HFFc6 (cell line): ENCODE data around the gene LPAR1. TPM values are rescaled to one million over a fixed set of nuclear protein-coding genes. Genes with fewer than 3 reads are reported as not detected.
A peak's percentile ranks its signal among the peaks of the same experiment; 100 is the strongest.

Experiments used
- DNase-seq: peaks from one replicate; pipeline ENCODE4 v3.0.0-alpha.2; 2018
- H3K27ac Mint-ChIP-seq: 2 replicates; pipeline ENCODE4 v1.8.0; 2020; ENCODE audit warnings: mild to moderate bottlenecking, mixed read lengths
- H3K27me3 Mint-ChIP-seq: 2 replicates; pipeline ENCODE4 v1.8.0; 2021; ENCODE audit warnings: mild to moderate bottlenecking, moderate library complexity, mixed read lengths; ENCODE audit not compliant: insufficient read depth
- H3K36me3 Mint-ChIP-seq: 2 replicates; pipeline ENCODE4 v1.8.0; 2021; ENCODE audit warnings: low read depth, mixed read lengths
- H3K4me1 Mint-ChIP-seq: 2 replicates; pipeline ENCODE4 v1.8.0; 2020; ENCODE audit warnings: low read depth, mixed read lengths
- H3K4me3 Mint-ChIP-seq: 2 replicates; pipeline ENCODE4 v1.8.0; 2020; ENCODE audit warnings: mild to moderate bottlenecking, moderate library complexity, mixed read lengths
- H3K9me3 Mint-ChIP-seq: 2 replicates; pipeline ENCODE4 v1.8.0; 2020; ENCODE audit warnings: mild to moderate bottlenecking, mixed read lengths
- total RNA-seq, 6 experiments: library from RNA; stranded (reverse); fragmentation: NEBNext Ultra II Directional; extraction: Animal tissue kit (Norgen Biotek cat#: 25700); gene quantifications; 2 replicates in 1 of 6; 3 replicates in 5 of 6; pipeline ENCODE4 v1.2.3, GENCODE V29; 2021
- TF ChIP-seq, protein P1 (sequence below): fragments of 200-600 bp; sonication (generic); IDR thresholded peaks from 2 replicates; pipeline ENCODE4 v1.5.0; 2021; ENCODE audit warnings: antibody characterized with exemption, mild to moderate bottlenecking

LPAR1 gene
- total RNA-seq, 6 experiments from 2014 or later, result 70.6 to 148 (median 123) TPM

DNA sequence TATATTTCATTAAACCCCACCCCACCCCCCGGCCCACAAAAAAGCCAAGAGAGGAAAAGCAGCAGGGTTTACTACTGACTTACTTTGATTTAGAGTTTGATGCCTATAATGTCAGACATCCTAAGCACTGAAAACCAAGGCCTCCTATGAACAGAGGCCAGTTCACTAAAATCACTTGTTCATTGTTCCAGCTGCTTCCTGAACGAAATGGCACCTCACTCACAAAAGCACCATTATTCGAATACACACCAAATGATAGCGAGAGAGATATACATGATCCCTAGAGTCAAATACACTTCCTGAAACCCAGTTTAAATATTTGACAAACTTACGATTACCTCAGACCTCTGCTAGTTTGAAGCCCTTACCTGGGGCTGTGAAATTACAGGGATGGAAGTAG, 66.6 kb downstream of the LPAR1 start:
- H3K4me1 Mint-ChIP-seq, result peaks cover 83% of the 10 kb centered on the region
- no peak overlapping the region for H3K4me3 Mint-ChIP-seq
- TF ChIP-seq, protein P1, sequence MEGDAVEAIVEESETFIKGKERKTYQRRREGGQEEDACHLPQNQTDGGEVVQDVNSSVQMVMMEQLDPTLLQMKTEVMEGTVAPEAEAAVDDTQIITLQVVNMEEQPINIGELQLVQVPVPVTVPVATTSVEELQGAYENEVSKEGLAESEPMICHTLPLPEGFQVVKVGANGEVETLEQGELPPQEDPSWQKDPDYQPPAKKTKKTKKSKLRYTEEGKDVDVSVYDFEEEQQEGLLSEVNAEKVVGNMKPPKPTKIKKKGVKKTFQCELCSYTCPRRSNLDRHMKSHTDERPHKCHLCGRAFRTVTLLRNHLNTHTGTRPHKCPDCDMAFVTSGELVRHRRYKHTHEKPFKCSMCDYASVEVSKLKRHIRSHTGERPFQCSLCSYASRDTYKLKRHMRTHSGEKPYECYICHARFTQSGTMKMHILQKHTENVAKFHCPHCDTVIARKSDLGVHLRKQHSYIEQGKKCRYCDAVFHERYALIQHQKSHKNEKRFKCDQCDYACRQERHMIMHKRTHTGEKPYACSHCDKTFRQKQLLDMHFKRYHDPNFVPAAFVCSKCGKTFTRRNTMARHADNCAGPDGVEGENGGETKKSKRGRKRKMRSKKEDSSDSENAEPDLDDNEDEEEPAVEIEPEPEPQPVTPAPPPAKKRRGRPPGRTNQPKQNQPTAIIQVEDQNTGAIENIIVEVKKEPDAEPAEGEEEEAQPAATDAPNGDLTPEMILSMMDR, result no peak
- H3K27ac Mint-ChIP-seq, result no peak overlapping the region; the same call in 1 of the 2 replicates
- DNase-seq, result no peak
- H3K9me3 Mint-ChIP-seq, result no peaks in the 10 kb centered on the region
- H3K27me3 Mint-ChIP-seq, result no peaks in the 10 kb centered on the region; the same call in 1 of the 2 replicates
- peaks cover 64% of the 10 kb centered on the region for H3K36me3 Mint-ChIP-seq

DNA sequence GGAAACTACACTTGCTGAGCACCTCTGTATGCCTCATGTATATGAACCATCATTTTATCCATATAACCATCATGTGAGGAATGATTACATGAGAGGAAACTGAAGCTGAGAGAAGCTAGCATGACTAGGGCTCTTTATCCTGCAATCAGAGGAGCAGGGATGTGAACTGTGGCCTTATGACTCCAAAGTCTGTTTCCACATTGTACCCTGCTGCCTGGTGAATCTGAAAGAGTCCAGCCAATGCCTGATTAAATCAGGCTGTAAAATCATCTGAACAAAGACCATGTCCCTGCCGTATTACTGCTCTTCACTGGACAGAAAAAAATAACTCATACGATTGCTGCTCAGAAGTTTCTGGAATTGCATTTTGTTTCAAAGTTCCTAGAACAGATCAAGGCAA, 67.0 kb downstream of the LPAR1 start:
- Mint-ChIP-seq H3K27ac (peak overlapping the region; percentile 83), H3K9me3 (no peaks in the 10 kb centered on the region), H3K4me3 (no peak overlapping the region), H3K27me3 (no peaks in the 10 kb centered on the region; the same call in 1 of the 2 replicates), H3K36me3 (peaks cover 61% of the 10 kb centered on the region), H3K4me1 (peaks cover 79% of the 10 kb centered on the region)
- no peak for DNase-seq
- TF ChIP-seq, protein P1, result no peak

DNA sequence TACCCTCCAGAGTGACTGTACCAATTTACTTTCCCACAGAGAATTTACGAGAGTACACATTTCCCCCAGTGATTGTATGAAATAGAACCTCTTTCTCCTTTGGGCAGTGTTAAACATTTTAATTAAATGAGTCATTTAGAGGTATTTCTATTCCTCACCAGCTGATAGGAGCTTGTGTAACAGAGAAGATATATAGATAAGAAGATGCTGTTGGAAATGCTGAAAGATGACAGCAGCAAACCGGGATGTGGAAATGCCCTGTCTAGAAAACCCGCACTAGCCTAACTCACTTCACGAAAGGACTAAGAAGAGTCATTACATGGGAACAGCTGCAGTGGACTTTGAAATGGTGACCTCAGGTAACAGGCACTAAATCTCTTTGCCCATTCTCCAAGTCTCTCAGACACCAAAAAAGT, 68.3 kb downstream of the LPAR1 start:
- TF ChIP-seq, protein P1, result no peak

DNA sequence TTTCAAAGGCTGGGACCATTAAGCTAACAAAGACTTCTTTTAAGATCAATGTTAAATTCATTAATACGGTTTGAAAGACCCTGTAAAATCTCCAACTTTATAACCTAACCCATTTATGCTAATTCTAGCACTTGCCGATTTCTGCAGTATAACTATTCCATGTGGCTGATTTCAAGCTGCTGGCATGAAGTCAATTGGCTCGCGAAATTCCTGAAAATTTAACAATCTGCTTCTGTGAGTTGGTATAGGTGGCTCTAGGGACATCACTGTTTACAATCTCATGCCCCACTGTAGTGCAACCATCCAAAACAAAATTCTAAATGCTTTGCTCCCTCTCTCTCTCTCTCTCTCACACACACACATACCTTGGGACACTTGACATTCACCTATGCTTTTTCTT, 70.2 kb downstream of the LPAR1 start:
- peaks cover 57% of the 10 kb centered on the region for H3K4me1 Mint-ChIP-seq
- peaks cover 76% of the 10 kb centered on the region for H3K36me3 Mint-ChIP-seq
- H3K27me3 Mint-ChIP-seq, result no peaks in the 10 kb centered on the region; the same call in 1 of the 2 replicates
- H3K27ac Mint-ChIP-seq, result no peak overlapping the region; the same call in 1 of the 2 replicates
- no peak for DNase-seq
- H3K9me3 Mint-ChIP-seq, result peaks cover 3% of the 10 kb centered on the region; the same call in 1 of the 2 replicates
- TF ChIP-seq, protein P1, result no peak
- no peak overlapping the region for H3K4me3 Mint-ChIP-seq

More for the DNA sequence above, 68.3 kb downstream of the LPAR1 start:
- Mint-ChIP-seq H3K27ac (peak overlapping the region; percentile 83), H3K36me3 (peaks cover 63% of the 10 kb centered on the region), H3K9me3 (peaks cover 3% of the 10 kb centered on the region; the same call in 1 of the 2 replicates), H3K4me1 (peaks cover 68% of the 10 kb centered on the region), H3K4me3 (peak overlapping the region; percentile 55), H3K27me3 (no peaks in the 10 kb centered on the region; the same call in 1 of the 2 replicates)
- DNase-seq, result peak; percentile 94

DNA sequence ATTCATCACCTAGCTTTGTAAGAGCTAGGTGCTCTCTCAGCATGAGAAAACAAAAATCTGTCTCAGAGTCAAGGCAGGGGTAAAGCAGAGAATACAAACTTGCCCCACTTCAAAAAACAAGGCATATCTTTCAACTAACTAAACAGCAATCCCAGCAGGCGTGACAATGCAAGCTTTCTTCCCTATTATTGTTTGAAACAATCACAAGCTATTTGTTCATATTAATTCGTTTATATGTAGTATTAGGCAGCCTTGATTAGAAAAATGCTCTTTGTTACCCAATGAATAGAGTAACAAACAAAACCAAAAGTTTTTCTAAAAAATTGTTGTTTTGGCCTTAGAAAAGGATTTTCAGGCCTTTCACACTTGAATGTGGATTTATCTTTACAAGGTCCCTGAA, 71.1 kb downstream of the LPAR1 start:
- peaks cover 3% of the 10 kb centered on the region; the same call in 1 of the 2 replicates for H3K9me3 Mint-ChIP-seq
- no peaks in the 10 kb centered on the region; the same call in 1 of the 2 replicates for H3K27me3 Mint-ChIP-seq
- peaks cover 82% of the 10 kb centered on the region for H3K36me3 Mint-ChIP-seq
- peak overlapping the region; percentile 2; the same call in 1 of the 2 replicates for H3K27ac Mint-ChIP-seq
- no peak for DNase-seq
- no peak overlapping the region for H3K4me3 Mint-ChIP-seq
- H3K4me1 Mint-ChIP-seq, result peaks cover 56% of the 10 kb centered on the region
- TF ChIP-seq, protein P1, result no peak
